Liver (tissue), 9 donors: ENCODE data around the gene CMTM6. TPM values are rescaled to one million over a fixed set of nuclear protein-coding genes. Genes with fewer than 3 reads are reported as not detected.

Experiments used
- DNase-seq: peaks from one replicate; pipeline ENCODE4 v3.0.0-alpha.2; 2017; ENCODE audit warnings: low spot score
- H3K27ac ChIP-seq, 2 donors: one replicate each; pipeline ENCODE4 v1.7.0; 2013; ENCODE audit warnings: inconsistent platforms in 2 of 2, low read length in 2 of 2, control low read depth in 1 of 2, low read depth in 1 of 2, mild to moderate bottlenecking in 1 of 2
- H3K27me3 ChIP-seq, 4 donors: one replicate each; pipeline versions ENCODE4 v1.6.1 to v1.7.0; 2013; ENCODE audit warnings: low read length in 3 of 4, inconsistent platforms in 1 of 4, mild to moderate bottlenecking in 1 of 4, moderate library complexity in 1 of 4; ENCODE audit not compliant: control insufficient read depth in 4 of 4, insufficient read depth in 4 of 4
- H3K36me3 ChIP-seq, 4 donors: one replicate each; pipeline versions ENCODE4 v1.6.1 to v1.7.0; 2013; ENCODE audit warnings: low read length in 3 of 4, mild to moderate bottlenecking in 3 of 4, low read depth in 1 of 4, moderate library complexity in 1 of 4; ENCODE audit not compliant: control insufficient read depth in 4 of 4, insufficient read depth in 3 of 4
- H3K4me1 ChIP-seq, 4 donors: one replicate each; pipeline versions ENCODE4 v1.6.1 to v1.7.0; 2013; ENCODE audit warnings: low read length in 3 of 4, mild to moderate bottlenecking in 3 of 4, moderate library complexity in 1 of 4; ENCODE audit not compliant: control insufficient read depth in 4 of 4, insufficient read depth in 4 of 4
- H3K4me3 ChIP-seq, 3 donors: one replicate each; pipeline versions ENCODE4 v1.6.1 to v1.7.0; 2013; ENCODE audit warnings: low read length in 3 of 3, control low read depth in 1 of 3, low read depth in 1 of 3, mild to moderate bottlenecking in 1 of 3
- H3K9ac ChIP-seq, 2 donors: one replicate each; pipeline ENCODE4 v1.7.0; 2013; ENCODE audit warnings: low read length in 2 of 2, mild to moderate bottlenecking in 2 of 2, moderate library complexity in 2 of 2, control low read depth in 1 of 2, low read depth in 1 of 2
- H3K9me3 ChIP-seq, 4 donors: one replicate each; pipeline versions ENCODE4 v1.6.1 to v1.7.0; 2013; ENCODE audit warnings: low read length in 3 of 4; ENCODE audit not compliant: control insufficient read depth in 4 of 4
- GABPA ChIP-seq, 2 donors: IDR thresholded peaks in 1 of 2; conservative IDR thresholded peaks in 1 of 2; 2 replicates each; pipeline ENCODE4 v1.6.1; 2016; ENCODE audit warnings: antibody characterized with exemption in 2 of 2, mild to moderate bottlenecking in 1 of 2, moderate library complexity in 1 of 2
- HNF4A ChIP-seq, 2 donors: conservative IDR thresholded peaks; 2 replicates each; pipeline ENCODE4 v1.6.1; 2016; ENCODE audit warnings: antibody characterized with exemption in 2 of 2, mild to moderate bottlenecking in 2 of 2
- HNF4G ChIP-seq: IDR thresholded peaks from 2 replicates; pipeline ENCODE4 v1.6.1; 2016; ENCODE audit warnings: antibody characterized with exemption
- JUND ChIP-seq, 2 donors: IDR thresholded peaks; 2 replicates each; pipeline ENCODE4 v1.6.1; 2016; ENCODE audit warnings: antibody characterized with exemption in 2 of 2
- NR2F2 ChIP-seq: IDR thresholded peaks from 2 replicates; pipeline ENCODE4 v1.6.1; 2016; ENCODE audit warnings: antibody characterized with exemption
- RAD21 ChIP-seq, 2 donors: IDR thresholded peaks; 2 replicates each; pipeline ENCODE4 v1.6.1; 2016; ENCODE audit warnings: antibody characterized with exemption in 2 of 2, mild to moderate bottlenecking in 2 of 2
- TAF1 ChIP-seq: conservative IDR thresholded peaks from 2 replicates; pipeline ENCODE4 v1.6.1; 2016; ENCODE audit warnings: antibody characterized with exemption, mild to moderate bottlenecking
- YY1 ChIP-seq: IDR thresholded peaks from 2 replicates; pipeline ENCODE4 v1.6.1; 2016; ENCODE audit warnings: antibody characterized with exemption, mild to moderate bottlenecking
- WGBS: extraction: QIAGEN DNeasy Blood & Tissue Kit; methylation state at CpG from one replicate; pipeline ENCODE4 v1.1.7; 2013; 5-methylcytosine and 5-hydroxymethylcytosine counted together
- polyA plus RNA-seq, 2 donors: library from polyadenylated mRNA; stranded (reverse) in 1 of 2; unstranded in 1 of 2; fragments of 200-250 nt in 1 of 2; fragments of >200 nt in 1 of 2; fragmentation: Nextera tagmentation in 1 of 2; extraction: Ambion mirVana in 1 of 2; gene quantifications; one replicate each; pipeline versions ENCODE4 v1.2.1 to v1.2.3, GENCODE V29; 2013 to 2015
- total RNA-seq, 2 donors: library from RNA; depleted of rRNA; stranded (reverse); fragments of >200 nt; gene quantifications; one replicate each; pipeline ENCODE4 v1.2.3, GENCODE V29; 2014
- TF ChIP-seq, protein P1 (sequence below): IDR thresholded peaks from 2 replicates; pipeline ENCODE4 v1.6.1; 2016; ENCODE audit warnings: antibody characterized with exemption
- TF ChIP-seq, protein P2 (sequence below): IDR thresholded peaks from 2 replicates; pipeline ENCODE4 v1.6.1; 2016; ENCODE audit warnings: antibody characterized with exemption
- TF ChIP-seq, protein P3 (sequence below): fragments of 150-350 bp; IDR thresholded peaks from 2 replicates; pipeline ENCODE4 v1.5.1; 2017; ENCODE audit warnings: improper control_type of control experiment, low read depth, low read length; ENCODE audit not compliant: missing input control
- TF ChIP-seq, protein P4 (sequence below): IDR thresholded peaks from 2 replicates; pipeline ENCODE4 v1.6.1; 2016; ENCODE audit warnings: antibody characterized with exemption, mild to moderate bottlenecking
- donor health status: healthy.
- donor health status: healthy.
- donor health status: healthy.
- donor health status: healthy.
- donor health status: healthy.

The CMTM6 gene
- total and polyA plus RNA-seq, 4 donors: 45.7 to 77.9 (median 51.8) TPM

DNA sequence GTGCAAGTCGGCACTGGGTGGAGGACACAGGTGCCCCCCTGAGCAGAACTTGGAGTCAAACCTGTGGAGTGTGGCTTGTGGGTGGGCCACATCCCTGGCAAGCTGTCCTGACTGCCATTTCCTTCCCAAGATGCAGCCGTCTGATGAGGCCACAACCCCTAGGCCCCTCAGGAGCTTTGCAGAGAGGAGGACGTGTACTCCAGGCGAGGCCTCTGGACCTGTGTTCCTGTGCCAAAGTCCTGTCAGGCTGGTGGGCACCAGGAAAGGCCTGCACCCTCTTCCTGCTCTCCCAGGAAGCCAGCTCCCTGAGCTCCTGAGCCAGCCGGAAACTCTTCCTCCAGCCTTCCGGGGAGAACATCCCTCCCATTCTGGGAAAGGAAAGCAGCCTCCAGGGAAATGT is 48.5 kb downstream of the CMTM6 start:
- Histone ChIP-seq H3K27me3 (no peaks in the 10 kb centered on the region), H3K9ac (no peak overlapping the region), H3K4me1 (peaks cover 0 to 25% (median 19%) of the 10 kb centered on the region in 4 donors), H3K9me3 (no peaks in the 10 kb centered on the region), H3K4me3 (no peak overlapping the region), H3K27ac (no peak overlapping the region), H3K36me3 (no peaks in the 10 kb centered on the region)
- 90% methylated on average over 6 of the region's 6 CpGs for WGBS
- TF ChIP-seq, protein P1, sequence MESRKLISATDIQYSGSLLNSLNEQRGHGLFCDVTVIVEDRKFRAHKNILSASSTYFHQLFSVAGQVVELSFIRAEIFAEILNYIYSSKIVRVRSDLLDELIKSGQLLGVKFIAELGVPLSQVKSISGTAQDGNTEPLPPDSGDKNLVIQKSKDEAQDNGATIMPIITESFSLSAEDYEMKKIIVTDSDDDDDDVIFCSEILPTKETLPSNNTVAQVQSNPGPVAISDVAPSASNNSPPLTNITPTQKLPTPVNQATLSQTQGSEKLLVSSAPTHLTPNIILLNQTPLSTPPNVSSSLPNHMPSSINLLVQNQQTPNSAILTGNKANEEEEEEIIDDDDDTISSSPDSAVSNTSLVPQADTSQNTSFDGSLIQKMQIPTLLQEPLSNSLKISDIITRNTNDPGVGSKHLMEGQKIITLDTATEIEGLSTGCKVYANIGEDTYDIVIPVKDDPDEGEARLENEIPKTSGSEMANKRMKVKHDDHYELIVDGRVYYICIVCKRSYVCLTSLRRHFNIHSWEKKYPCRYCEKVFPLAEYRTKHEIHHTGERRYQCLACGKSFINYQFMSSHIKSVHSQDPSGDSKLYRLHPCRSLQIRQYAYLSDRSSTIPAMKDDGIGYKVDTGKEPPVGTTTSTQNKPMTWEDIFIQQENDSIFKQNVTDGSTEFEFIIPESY: no peak
- TF ChIP-seq, protein P2, sequence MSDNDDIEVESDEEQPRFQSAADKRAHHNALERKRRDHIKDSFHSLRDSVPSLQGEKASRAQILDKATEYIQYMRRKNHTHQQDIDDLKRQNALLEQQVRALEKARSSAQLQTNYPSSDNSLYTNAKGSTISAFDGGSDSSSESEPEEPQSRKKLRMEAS: no peak
- TF ChIP-seq HNF4G (no peak), NR2F2 (no peak), TAF1 (no peak), HNF4A (conservative IDR thresholded peaks at IDR 0.05) (no peak), RAD21 (IDR thresholded peaks at IDR 0.05) (no peak), YY1 (no peak), JUND (IDR thresholded peaks at IDR 0.05) (no peak)
- TF ChIP-seq, protein P3, sequence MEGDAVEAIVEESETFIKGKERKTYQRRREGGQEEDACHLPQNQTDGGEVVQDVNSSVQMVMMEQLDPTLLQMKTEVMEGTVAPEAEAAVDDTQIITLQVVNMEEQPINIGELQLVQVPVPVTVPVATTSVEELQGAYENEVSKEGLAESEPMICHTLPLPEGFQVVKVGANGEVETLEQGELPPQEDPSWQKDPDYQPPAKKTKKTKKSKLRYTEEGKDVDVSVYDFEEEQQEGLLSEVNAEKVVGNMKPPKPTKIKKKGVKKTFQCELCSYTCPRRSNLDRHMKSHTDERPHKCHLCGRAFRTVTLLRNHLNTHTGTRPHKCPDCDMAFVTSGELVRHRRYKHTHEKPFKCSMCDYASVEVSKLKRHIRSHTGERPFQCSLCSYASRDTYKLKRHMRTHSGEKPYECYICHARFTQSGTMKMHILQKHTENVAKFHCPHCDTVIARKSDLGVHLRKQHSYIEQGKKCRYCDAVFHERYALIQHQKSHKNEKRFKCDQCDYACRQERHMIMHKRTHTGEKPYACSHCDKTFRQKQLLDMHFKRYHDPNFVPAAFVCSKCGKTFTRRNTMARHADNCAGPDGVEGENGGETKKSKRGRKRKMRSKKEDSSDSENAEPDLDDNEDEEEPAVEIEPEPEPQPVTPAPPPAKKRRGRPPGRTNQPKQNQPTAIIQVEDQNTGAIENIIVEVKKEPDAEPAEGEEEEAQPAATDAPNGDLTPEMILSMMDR: no peak
- TF ChIP-seq, protein P4, sequence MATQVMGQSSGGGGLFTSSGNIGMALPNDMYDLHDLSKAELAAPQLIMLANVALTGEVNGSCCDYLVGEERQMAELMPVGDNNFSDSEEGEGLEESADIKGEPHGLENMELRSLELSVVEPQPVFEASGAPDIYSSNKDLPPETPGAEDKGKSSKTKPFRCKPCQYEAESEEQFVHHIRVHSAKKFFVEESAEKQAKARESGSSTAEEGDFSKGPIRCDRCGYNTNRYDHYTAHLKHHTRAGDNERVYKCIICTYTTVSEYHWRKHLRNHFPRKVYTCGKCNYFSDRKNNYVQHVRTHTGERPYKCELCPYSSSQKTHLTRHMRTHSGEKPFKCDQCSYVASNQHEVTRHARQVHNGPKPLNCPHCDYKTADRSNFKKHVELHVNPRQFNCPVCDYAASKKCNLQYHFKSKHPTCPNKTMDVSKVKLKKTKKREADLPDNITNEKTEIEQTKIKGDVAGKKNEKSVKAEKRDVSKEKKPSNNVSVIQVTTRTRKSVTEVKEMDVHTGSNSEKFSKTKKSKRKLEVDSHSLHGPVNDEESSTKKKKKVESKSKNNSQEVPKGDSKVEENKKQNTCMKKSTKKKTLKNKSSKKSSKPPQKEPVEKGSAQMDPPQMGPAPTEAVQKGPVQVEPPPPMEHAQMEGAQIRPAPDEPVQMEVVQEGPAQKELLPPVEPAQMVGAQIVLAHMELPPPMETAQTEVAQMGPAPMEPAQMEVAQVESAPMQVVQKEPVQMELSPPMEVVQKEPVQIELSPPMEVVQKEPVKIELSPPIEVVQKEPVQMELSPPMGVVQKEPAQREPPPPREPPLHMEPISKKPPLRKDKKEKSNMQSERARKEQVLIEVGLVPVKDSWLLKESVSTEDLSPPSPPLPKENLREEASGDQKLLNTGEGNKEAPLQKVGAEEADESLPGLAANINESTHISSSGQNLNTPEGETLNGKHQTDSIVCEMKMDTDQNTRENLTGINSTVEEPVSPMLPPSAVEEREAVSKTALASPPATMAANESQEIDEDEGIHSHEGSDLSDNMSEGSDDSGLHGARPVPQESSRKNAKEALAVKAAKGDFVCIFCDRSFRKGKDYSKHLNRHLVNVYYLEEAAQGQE: no peak
- no peak for DNase-seq

DNA sequence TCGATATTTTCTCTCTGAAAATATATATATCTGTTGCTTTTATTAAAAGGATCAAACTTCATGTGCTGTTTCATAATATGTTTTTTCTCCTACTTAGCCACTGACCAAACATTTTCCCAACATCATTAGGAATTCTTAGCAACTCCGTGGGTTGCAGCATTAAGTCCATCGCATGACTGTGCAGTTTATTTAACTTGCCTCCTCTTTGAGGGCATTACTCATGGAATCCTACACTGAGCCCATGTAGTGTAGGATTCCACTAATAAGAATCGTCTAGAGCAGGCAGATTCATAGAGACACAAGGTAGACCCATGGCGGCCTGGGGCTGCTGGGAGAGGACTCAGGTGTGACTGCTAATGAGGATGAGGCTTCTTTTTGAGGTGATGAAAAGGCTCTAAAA is 49.3 kb downstream of the CMTM6 start:
- H3K4me1 ChIP-seq: peaks cover 0 to 25% (median 19%) of the 10 kb centered on the region in 4 donors
- H3K27ac ChIP-seq: no peak overlapping the region
- H3K9me3 ChIP-seq: no peaks in the 10 kb centered on the region
- no peak overlapping the region for H3K9ac ChIP-seq
- 85% methylated on average over 5 of the region's 5 CpGs for WGBS
- no peaks in the 10 kb centered on the region for H3K27me3 ChIP-seq
- TF ChIP-seq HNF4A (conservative IDR thresholded peaks at IDR 0.05) (no peak), JUND (IDR thresholded peaks at IDR 0.05) (no peak), GABPA (IDR thresholded peaks at IDR 0.05 in 1 of 2, conservative IDR thresholded peaks at IDR 0.05 in 1 of 2) (no peak)
- TF ChIP-seq, protein P1: no peak
- no peaks in the 10 kb centered on the region for H3K36me3 ChIP-seq
- DNase-seq: no peak
- no peak overlapping the region for H3K4me3 ChIP-seq
